Measurements from ENCODE around the gene CRABP2. TPM values are rescaled to one million over a fixed set of nuclear protein-coding genes. Genes with fewer than 3 reads are reported as not detected.

The CRABP2 gene
- total and polyA plus RNA-seq, 2 donors (not counting 1 experiment from before 2014, with no cell fraction given), result 0.89 to 1.2 TPM

DNA sequence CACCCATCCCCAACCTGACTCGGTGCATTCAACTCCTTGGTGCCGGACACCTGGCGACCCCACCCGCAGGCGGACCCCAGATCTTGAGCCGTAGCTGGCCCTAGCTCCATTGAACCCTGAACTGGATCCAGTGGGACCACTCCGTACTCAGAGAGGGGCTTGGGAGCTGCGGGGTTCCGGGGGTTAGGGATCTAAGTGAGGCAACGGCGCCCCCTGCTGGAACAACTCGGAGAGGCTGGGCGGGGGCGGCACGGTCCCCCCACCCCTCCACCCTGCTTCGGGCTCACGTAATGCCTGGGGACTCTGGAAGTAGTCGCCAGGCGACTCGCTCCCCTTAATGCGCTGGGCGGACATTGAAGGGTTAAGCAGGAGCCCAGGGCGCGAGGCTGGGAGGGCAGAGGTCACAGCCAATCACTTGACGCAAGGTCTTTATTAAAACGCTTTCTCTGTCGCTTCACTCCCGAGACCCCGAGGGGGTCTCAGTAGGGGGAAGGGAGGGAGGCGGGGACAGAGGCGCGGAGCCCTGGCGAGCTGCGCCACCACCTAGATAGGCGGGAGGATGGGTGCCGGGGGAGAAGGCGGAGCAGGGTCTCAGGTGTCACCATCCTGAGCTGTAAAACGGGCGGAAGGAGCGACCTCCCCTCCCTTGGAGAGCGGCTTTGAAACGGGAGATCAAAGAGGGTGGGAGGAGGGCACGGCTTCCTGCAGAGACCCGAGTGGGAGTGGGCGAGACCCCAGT, 704 bp upstream of the CRABP2 start:
- peaks cover 3 to 51% (median 31%) of the 10 kb centered on the region in 4 experiments for H3K27me3 ChIP-seq (replicated peaks in 1 of 4; ENCODE audit: control extremely low read depth in 1 of 4, control insufficient read depth in 3 of 4, insufficient read depth in 4 of 4, low read length in 3 of 4)
- WGBS (ENCODE audit: insufficient coverage), result 2% methylated on average over 44 of the region's 45 CpGs
- H4K20me1 ChIP-seq (ENCODE audit: control insufficient read depth, insufficient read depth, low read length, poor library complexity, severe bottlenecking), result peaks cover 7% of the 10 kb centered on the region
- peak overlapping the region; percentile 89 for H3K4me3 Mint-ChIP-seq
- TF ChIP-seq EZH2 (IDR thresholded peaks at IDR 0.05; ENCODE audit: borderline replicate concordance, insufficient read depth, low read depth, low read length, poor library complexity, severe bottlenecking), result no peak
- TF ChIP-seq, protein P1, sequence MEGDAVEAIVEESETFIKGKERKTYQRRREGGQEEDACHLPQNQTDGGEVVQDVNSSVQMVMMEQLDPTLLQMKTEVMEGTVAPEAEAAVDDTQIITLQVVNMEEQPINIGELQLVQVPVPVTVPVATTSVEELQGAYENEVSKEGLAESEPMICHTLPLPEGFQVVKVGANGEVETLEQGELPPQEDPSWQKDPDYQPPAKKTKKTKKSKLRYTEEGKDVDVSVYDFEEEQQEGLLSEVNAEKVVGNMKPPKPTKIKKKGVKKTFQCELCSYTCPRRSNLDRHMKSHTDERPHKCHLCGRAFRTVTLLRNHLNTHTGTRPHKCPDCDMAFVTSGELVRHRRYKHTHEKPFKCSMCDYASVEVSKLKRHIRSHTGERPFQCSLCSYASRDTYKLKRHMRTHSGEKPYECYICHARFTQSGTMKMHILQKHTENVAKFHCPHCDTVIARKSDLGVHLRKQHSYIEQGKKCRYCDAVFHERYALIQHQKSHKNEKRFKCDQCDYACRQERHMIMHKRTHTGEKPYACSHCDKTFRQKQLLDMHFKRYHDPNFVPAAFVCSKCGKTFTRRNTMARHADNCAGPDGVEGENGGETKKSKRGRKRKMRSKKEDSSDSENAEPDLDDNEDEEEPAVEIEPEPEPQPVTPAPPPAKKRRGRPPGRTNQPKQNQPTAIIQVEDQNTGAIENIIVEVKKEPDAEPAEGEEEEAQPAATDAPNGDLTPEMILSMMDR (IDR thresholded peaks at IDR 0.05), result peak; percentile 82
- H3K9me3 ChIP-seq (ENCODE audit: control extremely low read depth in 1 of 3, control insufficient read depth in 2 of 3, insufficient read depth in 1 of 3, low read length in 2 of 3), result peaks cover 0 to 3% (median 0%) of the 10 kb centered on the region in 3 donors
- DNase-seq, result peak; percentile 79
- peak overlapping the region; percentile 99 for H3K4me2 ChIP-seq (replicated peaks; ENCODE audit: low read depth, low read length, poor library complexity, severe bottlenecking)
- H3K9me3 Mint-ChIP-seq (ENCODE audit: insufficient read depth), result no peaks in the 10 kb centered on the region
- H3K4me1 ChIP-seq (ENCODE audit: control insufficient read depth in 2 of 2, insufficient read depth in 2 of 2, low read length in 2 of 2), result peaks cover 28% of the 10 kb centered on the region in 2 donors
- peak; percentile 68 for ATAC-seq (ENCODE audit: low read depth)
- POLR2A ChIA-PET, result interaction anchor here (1.1 to 2.1 kb wide), 2 partner anchors 22 to 28 kb away, joined by 4 to 7 read pairs; partner anchors contain the start of genes ISG20L2 and METTL25B
- CTCF ChIA-PET, result interaction anchor here (1.0 to 7.6 kb wide), 18 partner anchors 10 to 184 kb away, joined by 3 to 80 read pairs (median 6); partner anchors contain the start of genes ISG20L2, METTL25B, MRPL24 and NES
- intact Hi-C loops (cut with micrococcal nuclease), result loop anchor here (1.0 to 5.0 kb wide), 2 partner anchors 17 to 156 kb away; partner anchors contain the start of gene NTRK1
- peaks cover 20% of the 10 kb centered on the region for H3K27me3 Mint-ChIP-seq
- H2AFZ ChIP-seq (ENCODE audit: insufficient read depth, low read depth, low read length, poor library complexity, severe bottlenecking), result peak overlapping the region; percentile 71
- no peak overlapping the region for H3K27ac ChIP-seq (ENCODE audit: low read length in 2 of 2)
- H3K36me3 ChIP-seq (replicated peaks in 1 of 2; ENCODE audit: control extremely low read depth in 1 of 2, control insufficient read depth in 1 of 2, extremely low read depth in 1 of 2, insufficient read depth in 2 of 2, low read length in 1 of 2), result no peaks in the 10 kb centered on the region
- H3K4me3 ChIP-seq (ENCODE audit: control extremely low read depth in 1 of 5, extremely low read depth in 1 of 5, insufficient read depth in 1 of 5, low read depth in 2 of 5, low read length in 4 of 5), result peak overlapping the region in 4 of 5 experiments; percentile 54 to 70 (median 58)
- H3K79me2 ChIP-seq (ENCODE audit: control insufficient read depth, insufficient read depth, low read length), result no peaks in the 10 kb centered on the region
- H3K9ac ChIP-seq (ENCODE audit: low read length), result peak overlapping the region; percentile 74
- peaks cover 32% of the 10 kb centered on the region for H3K4me1 Mint-ChIP-seq
- H3K27ac Mint-ChIP-seq, result no peak overlapping the region
